ENCODE results near the gene CD83. TPM values are rescaled to one million over a fixed set of nuclear protein-coding genes. Genes with fewer than 3 reads are reported as not detected.

Gene CD83
- total RNA-seq, result 32.5 TPM

GRCh38 chr6:14117158-14118090 is at the start of gene CD83:
TSS of gene CD83 (plus strand) at chr6:14117772. CDS start at chr6:14117812, 40 bp downstream.

Small RNAs within 50 kb of the gene (small RNA-seq; reads per million reads assigned to genes)
- not detected for gene RNU7-133P

Other genes with a start within 250 kb of the CD83 start
- gene RNF182, start 192.8 kb upstream of the CD83 start, total RNA-seq, result 33.0 TPM

Measured in diencephalon (tissue), 1 donor.